ENCODE measurements around the gene EIF2S2.

DNA sequence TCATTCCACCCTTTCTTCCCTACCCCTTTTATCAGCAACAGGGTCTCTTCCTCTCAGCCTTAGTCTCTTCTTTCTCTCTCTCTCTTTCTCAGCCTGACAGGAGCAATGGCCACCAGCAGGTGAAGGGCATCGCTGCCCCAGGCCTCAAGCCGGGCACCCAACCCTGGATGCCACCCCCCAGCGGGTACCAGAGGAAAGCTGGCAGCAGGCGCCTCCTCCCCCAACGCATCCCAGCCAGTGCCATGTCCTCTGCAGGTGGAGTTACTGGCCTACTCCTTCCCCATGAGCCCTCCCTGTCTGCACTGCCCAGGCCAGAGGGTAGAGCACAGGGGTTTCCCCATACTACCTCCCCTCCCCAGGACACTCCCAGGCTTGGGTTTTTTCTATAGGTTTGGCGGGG, 32.2 kb downstream of the EIF2S2 start:
- TF ChIP-seq, protein P1, sequence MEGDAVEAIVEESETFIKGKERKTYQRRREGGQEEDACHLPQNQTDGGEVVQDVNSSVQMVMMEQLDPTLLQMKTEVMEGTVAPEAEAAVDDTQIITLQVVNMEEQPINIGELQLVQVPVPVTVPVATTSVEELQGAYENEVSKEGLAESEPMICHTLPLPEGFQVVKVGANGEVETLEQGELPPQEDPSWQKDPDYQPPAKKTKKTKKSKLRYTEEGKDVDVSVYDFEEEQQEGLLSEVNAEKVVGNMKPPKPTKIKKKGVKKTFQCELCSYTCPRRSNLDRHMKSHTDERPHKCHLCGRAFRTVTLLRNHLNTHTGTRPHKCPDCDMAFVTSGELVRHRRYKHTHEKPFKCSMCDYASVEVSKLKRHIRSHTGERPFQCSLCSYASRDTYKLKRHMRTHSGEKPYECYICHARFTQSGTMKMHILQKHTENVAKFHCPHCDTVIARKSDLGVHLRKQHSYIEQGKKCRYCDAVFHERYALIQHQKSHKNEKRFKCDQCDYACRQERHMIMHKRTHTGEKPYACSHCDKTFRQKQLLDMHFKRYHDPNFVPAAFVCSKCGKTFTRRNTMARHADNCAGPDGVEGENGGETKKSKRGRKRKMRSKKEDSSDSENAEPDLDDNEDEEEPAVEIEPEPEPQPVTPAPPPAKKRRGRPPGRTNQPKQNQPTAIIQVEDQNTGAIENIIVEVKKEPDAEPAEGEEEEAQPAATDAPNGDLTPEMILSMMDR (conservative IDR thresholded peaks at IDR 0.05; ENCODE audit: low read depth, low read length), result no peak
- no peak for TF ChIP-seq EZH2 (IDR thresholded peaks at IDR 0.05; ENCODE audit: borderline replicate concordance, low read depth, low read length, poor library complexity, severe bottlenecking)
